Sigmoid colon (tissue), 7 donors: ENCODE results near the gene SLC16A11. TPM values are rescaled to one million over a fixed set of nuclear protein-coding genes. Genes with fewer than 3 reads are reported as not detected.

Source experiments
- DNase-seq: peaks from one replicate; pipeline ENCODE4 v3.0.0-alpha.2; 2019
- H3K27ac ChIP-seq, 4 donors: fragments of 200-600 bp; sonication (generic); one replicate each; pipeline ENCODE4 v1.5.1; 2016 to 2019; ENCODE audit warnings: mild to moderate bottlenecking in 1 of 4
- H3K27me3 ChIP-seq, 3 donors: fragments of 200-600 bp; sonication (generic); one replicate each; pipeline ENCODE4 v1.5.1; 2019; ENCODE audit warnings: mild to moderate bottlenecking in 1 of 3
- H3K36me3 ChIP-seq, 4 donors: fragments of 200-600 bp; sonication (generic); one replicate each; pipeline ENCODE4 v1.5.1; 2016 to 2019
- H3K4me1 ChIP-seq, 4 donors: fragments of 200-600 bp; sonication (generic); one replicate each; pipeline ENCODE4 v1.5.1; 2017 to 2019
- H3K4me3 ChIP-seq, 4 donors: fragments of 200-600 bp; sonication (generic); one replicate each; pipeline ENCODE4 v1.5.1; 2017 to 2019; ENCODE audit warnings: mild to moderate bottlenecking in 2 of 4, moderate library complexity in 1 of 4
- H3K9me3 ChIP-seq, 4 donors: fragments of 200-600 bp in 3 of 4; sonication (generic) in 3 of 4; one replicate each; pipeline versions ENCODE4 v1.5.1 to v1.6.1; 2013 to 2019
- CTCF ChIP-seq, 4 experiments: fragments of 450-650 bp in 3 of 4; fragments of 200-600 bp in 1 of 4; IDR thresholded peaks; one replicate each; pipeline ENCODE4 v1.5.1; 2016 to 2019; ENCODE audit warnings: antibody characterized with exemption in 4 of 4, mild to moderate bottlenecking in 3 of 4, moderate library complexity in 2 of 4
- EP300 ChIP-seq, 4 donors: sonication (generic); formaldehyde crosslinking; IDR thresholded peaks; one replicate each; pipeline ENCODE4 v1.6.1; 2017; ENCODE audit warnings: antibody characterized with exemption in 4 of 4
- POLR2A ChIP-seq, 2 donors: fragments of 450-650 bp; IDR thresholded peaks; one replicate each; pipeline ENCODE4 v1.6.1; 2016; ENCODE audit warnings: antibody characterized with exemption in 2 of 2, mild to moderate bottlenecking in 2 of 2, moderate library complexity in 2 of 2
- POLR2AphosphoS5 ChIP-seq, 4 donors: sonication (generic); formaldehyde crosslinking; IDR thresholded peaks; one replicate each; pipeline ENCODE4 v1.6.1; 2017; ENCODE audit warnings: antibody characterized with exemption in 4 of 4
- WGBS, 2 donors: extraction: QIAGEN DNeasy Blood & Tissue Kit; methylation state at CpG; one replicate each; pipeline ENCODE4 v1.1.7; 2013; 5-methylcytosine and 5-hydroxymethylcytosine counted together
- intact Hi-C: fragments of 100-400 bp; cut with DNase I; formaldehyde crosslinking; loops from one replicate; pipeline ENCODE4 v1.15.1; 2023
- polyA plus RNA-seq, 3 donors: library from polyadenylated mRNA; stranded (reverse); fragments of 200-250 nt; gene quantifications; one replicate each; pipeline ENCODE4 v1.2.3, GENCODE V29; 2013
- total RNA-seq, 4 donors: library from RNA; depleted of rRNA; stranded (reverse); fragments of >200 nt; gene quantifications; one replicate each; pipeline ENCODE4 v1.1.0, GENCODE V29; 2016
- donor health status: healthy with polysubstance abuse.
- donor health status: Bipolar disorder and iron deficiency.
- donor health status: healthy.

Gene SLC16A11
- total and polyA plus RNA-seq, 7 donors: 0.33 to 2.4 (median 0.45) TPM; not detected in 3

- Histone ChIP-seq H3K27me3 (peaks cover 6 to 19% (median 11%) of the 10 kb centered on the region in 3 donors), H3K27ac (peak overlapping the region in 2 of 4 donors; percentile 2 to 4), H3K4me3 (no peak overlapping the region), H3K36me3 (no peaks in the 10 kb centered on the region), H3K4me1 (peaks cover 0 to 15% (median 10%) of the 10 kb centered on the region in 4 donors), H3K9me3 (no peaks in the 10 kb centered on the region)
- no peak for TF ChIP-seq CTCF (IDR thresholded peaks at IDR 0.05)
- TF ChIP-seq POLR2A (IDR thresholded peaks at IDR 0.05): no peak
- TF ChIP-seq POLR2AphosphoS5 (IDR thresholded peaks at IDR 0.05): no peak
- TF ChIP-seq EP300 (IDR thresholded peaks at IDR 0.05): no peak
- 88 to 89% methylated on average over 13 of the region's 13 CpGs for WGBS, 2 donors
- intact Hi-C loops: no loop called here
- DNase-seq: no peak
Measured at GRCh38 chr17:7027335-7027734, 16.6 kb downstream of the SLC16A11 start.

- H3K4me1 ChIP-seq: peaks cover 0 to 23% (median 18%) of the 10 kb centered on the region in 4 donors
- 92 to 93% methylated on average over 29 of the region's 29 CpGs for WGBS, 2 donors
- H3K27ac ChIP-seq: no peak overlapping the region
- no peak for DNase-seq
- TF ChIP-seq POLR2AphosphoS5 (IDR thresholded peaks at IDR 0.05) (no peak), POLR2A (IDR thresholded peaks at IDR 0.05) (no peak), CTCF (IDR thresholded peaks at IDR 0.05) (no peak), EP300 (IDR thresholded peaks at IDR 0.05) (no peak)
- no peak overlapping the region for H3K4me3 ChIP-seq
- H3K36me3 ChIP-seq: no peaks in the 10 kb centered on the region
- no peaks in the 10 kb centered on the region for H3K9me3 ChIP-seq
- peaks cover 9 to 26% (median 18%) of the 10 kb centered on the region in 3 donors for H3K27me3 ChIP-seq
- intact Hi-C loops: no loop called here
Measured at GRCh38 chr17:7026471-7027115, 17.3 kb downstream of the SLC16A11 start.

GRCh38 chr17:7025245-7025644, 18.6 kb downstream of the SLC16A11 start:
- Histone ChIP-seq H3K4me1 (peaks cover 0 to 26% (median 24%) of the 10 kb centered on the region in 4 donors), H3K27me3 (peaks cover 9 to 30% (median 18%) of the 10 kb centered on the region in 3 donors), H3K36me3 (no peaks in the 10 kb centered on the region), H3K27ac (no peak overlapping the region), H3K9me3 (no peaks in the 10 kb centered on the region), H3K4me3 (no peak overlapping the region)
- DNase-seq: no peak
- WGBS, 2 donors: 95 to 97% methylated on average over 1 of the region's 1 CpG
- TF ChIP-seq CTCF (IDR thresholded peaks at IDR 0.05): no peak
- TF ChIP-seq EP300 (IDR thresholded peaks at IDR 0.05): no peak
- no peak for TF ChIP-seq POLR2AphosphoS5 (IDR thresholded peaks at IDR 0.05)
- TF ChIP-seq POLR2A (IDR thresholded peaks at IDR 0.05): no peak
- intact Hi-C loops: no loop called here

GRCh38 chr17:7024402-7024785, 19.5 kb downstream of the SLC16A11 start:
- peaks cover 0 to 29% (median 27%) of the 10 kb centered on the region in 4 donors for H3K4me1 ChIP-seq
- WGBS, 2 donors: 78 to 87% methylated on average over 8 of the region's 8 CpGs
- peaks cover 9 to 30% (median 18%) of the 10 kb centered on the region in 3 donors for H3K27me3 ChIP-seq
- H3K36me3 ChIP-seq: no peaks in the 10 kb centered on the region
- intact Hi-C loops: loop anchor here (5.0 kb wide), 1 partner anchor 112 kb away; no protein-coding TSS in a partner anchor
- no peaks in the 10 kb centered on the region for H3K9me3 ChIP-seq
- no peak for DNase-seq
- TF ChIP-seq POLR2AphosphoS5 (IDR thresholded peaks at IDR 0.05): no peak
- TF ChIP-seq EP300 (IDR thresholded peaks at IDR 0.05): no peak
- H3K4me3 ChIP-seq: no peak overlapping the region
- H3K27ac ChIP-seq: no peak overlapping the region

- no peaks in the 10 kb centered on the region for H3K9me3 ChIP-seq
- H3K4me1 ChIP-seq: peaks cover 0 to 32% (median 30%) of the 10 kb centered on the region in 4 donors
- intact Hi-C loops: loop anchor here (5.0 kb wide), 1 partner anchor 111 kb away; no protein-coding TSS in a partner anchor
- peak overlapping the region; percentile 64 to 71 (median 68) for H3K27ac ChIP-seq
- peaks cover 9 to 30% (median 18%) of the 10 kb centered on the region in 3 donors for H3K27me3 ChIP-seq
- H3K36me3 ChIP-seq: no peaks in the 10 kb centered on the region
- DNase-seq: peak; percentile 94
- H3K4me3 ChIP-seq: peak overlapping the region in 3 of 4 donors; percentile 21 to 37 (median 26)
- TF ChIP-seq CTCF (IDR thresholded peaks at IDR 0.05) (no peak), POLR2AphosphoS5 (IDR thresholded peaks at IDR 0.05) (peak; percentile 60 to 91 (median 72)), EP300 (IDR thresholded peaks at IDR 0.05) (no peak), POLR2A (IDR thresholded peaks at IDR 0.05) (peak in 1 of 2 donors; percentile 28)
- 32 to 36% methylated on average over 51 of the region's 51 CpGs for WGBS, 2 donors
Measured at GRCh38 chr17:7023576-7024401, 20.1 kb downstream of the SLC16A11 start.
